ENCODE measurements around the gene BHLHE23. TPM values are rescaled to one million over a fixed set of nuclear protein-coding genes. Genes with fewer than 3 reads are reported as not detected.

BHLHE23 gene
- total RNA-seq, 1 experiment from 2014 or later, result not detected

DNA sequence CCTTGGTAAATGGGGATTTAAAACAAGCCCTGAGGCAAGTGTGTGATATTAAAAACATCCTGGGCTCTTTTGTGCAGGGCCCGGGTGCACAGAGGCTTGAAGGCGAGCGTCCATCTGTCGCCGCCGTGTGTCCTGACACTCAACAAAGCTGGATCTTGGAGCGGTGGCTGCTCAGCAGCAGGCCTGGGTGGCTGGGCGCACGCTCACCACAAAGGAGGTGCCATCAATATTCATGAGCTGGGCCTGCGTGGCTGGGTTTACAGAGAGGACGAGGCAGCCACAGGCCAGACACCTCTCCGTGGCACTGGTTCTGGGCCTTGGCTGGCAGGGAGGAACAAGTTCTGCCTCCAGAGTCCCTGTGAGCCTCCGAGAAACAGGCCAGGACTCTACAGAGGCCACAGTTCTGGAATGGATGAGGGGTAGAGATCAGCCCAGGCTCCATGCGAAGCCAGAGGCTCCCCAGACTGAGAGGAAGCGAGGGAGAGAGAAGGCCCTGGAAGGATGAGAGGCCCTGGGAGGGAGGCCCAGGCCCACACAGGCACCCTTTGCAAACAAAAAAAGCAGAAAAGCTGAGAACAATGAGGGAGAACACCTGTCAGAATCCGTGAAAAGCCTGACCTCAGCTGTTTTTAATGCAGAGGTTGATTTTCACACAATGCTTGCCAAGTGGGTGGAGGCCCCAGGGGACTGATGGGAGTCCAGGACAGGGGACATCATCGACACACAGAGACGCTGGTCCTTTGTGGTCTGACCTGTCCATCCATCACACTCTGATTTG, 21.9 kb downstream of the BHLHE23 start:
- no peak for TF ChIP-seq ZFX (IDR thresholded peaks at IDR 0.05)
- TF ChIP-seq EGR1 (IDR thresholded peaks at IDR 0.05; ENCODE audit: low read depth), result no peak
- TF ChIP-seq ELF1 (IDR thresholded peaks at IDR 0.05; ENCODE audit: borderline replicate concordance, low read depth), result no peak
- no peak for TF ChIP-seq SIN3A (IDR thresholded peaks at IDR 0.05; ENCODE audit: low read depth)
- TF ChIP-seq SRF (IDR thresholded peaks at IDR 0.05; ENCODE audit: low read depth), result no peak
- TF ChIP-seq, protein P1, sequence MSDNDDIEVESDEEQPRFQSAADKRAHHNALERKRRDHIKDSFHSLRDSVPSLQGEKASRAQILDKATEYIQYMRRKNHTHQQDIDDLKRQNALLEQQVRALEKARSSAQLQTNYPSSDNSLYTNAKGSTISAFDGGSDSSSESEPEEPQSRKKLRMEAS (IDR thresholded peaks at IDR 0.05), result no peak
- no peak for TF ChIP-seq CEBPB (IDR thresholded peaks at IDR 0.05; ENCODE audit: low read depth)
- TF ChIP-seq POLR2AphosphoS5 (IDR thresholded peaks at IDR 0.05; ENCODE audit: low read depth, low read length), result no peak
- TF ChIP-seq EZH2phosphoT487 (IDR thresholded peaks at IDR 0.05; ENCODE audit: borderline replicate concordance), result no peak
- no peak for TF ChIP-seq POLR2A (IDR thresholded peaks at IDR 0.05; ENCODE audit: borderline replicate concordance, extremely low read depth, insufficient read depth, insufficient read length)
- TF ChIP-seq JUND (IDR thresholded peaks at IDR 0.05), result no peak
- no peak for TF ChIP-seq CBX3 (IDR thresholded peaks at IDR 0.05; ENCODE audit: low read depth)
- TF ChIP-seq, protein P2, sequence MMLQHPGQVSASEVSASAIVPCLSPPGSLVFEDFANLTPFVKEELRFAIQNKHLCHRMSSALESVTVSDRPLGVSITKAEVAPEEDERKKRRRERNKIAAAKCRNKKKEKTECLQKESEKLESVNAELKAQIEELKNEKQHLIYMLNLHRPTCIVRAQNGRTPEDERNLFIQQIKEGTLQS (IDR thresholded peaks at IDR 0.05), result no peak
- TF ChIP-seq SP1 (IDR thresholded peaks at IDR 0.05; ENCODE audit: low read depth), result no peak
- no peak for TF ChIP-seq YY1 (IDR thresholded peaks at IDR 0.05; ENCODE audit: extremely low read depth, insufficient replicate concordance, low read depth, low read length)
- TF ChIP-seq RAD21 (IDR thresholded peaks at IDR 0.05; ENCODE audit: low read depth), result no peak
- TF ChIP-seq, protein P3, sequence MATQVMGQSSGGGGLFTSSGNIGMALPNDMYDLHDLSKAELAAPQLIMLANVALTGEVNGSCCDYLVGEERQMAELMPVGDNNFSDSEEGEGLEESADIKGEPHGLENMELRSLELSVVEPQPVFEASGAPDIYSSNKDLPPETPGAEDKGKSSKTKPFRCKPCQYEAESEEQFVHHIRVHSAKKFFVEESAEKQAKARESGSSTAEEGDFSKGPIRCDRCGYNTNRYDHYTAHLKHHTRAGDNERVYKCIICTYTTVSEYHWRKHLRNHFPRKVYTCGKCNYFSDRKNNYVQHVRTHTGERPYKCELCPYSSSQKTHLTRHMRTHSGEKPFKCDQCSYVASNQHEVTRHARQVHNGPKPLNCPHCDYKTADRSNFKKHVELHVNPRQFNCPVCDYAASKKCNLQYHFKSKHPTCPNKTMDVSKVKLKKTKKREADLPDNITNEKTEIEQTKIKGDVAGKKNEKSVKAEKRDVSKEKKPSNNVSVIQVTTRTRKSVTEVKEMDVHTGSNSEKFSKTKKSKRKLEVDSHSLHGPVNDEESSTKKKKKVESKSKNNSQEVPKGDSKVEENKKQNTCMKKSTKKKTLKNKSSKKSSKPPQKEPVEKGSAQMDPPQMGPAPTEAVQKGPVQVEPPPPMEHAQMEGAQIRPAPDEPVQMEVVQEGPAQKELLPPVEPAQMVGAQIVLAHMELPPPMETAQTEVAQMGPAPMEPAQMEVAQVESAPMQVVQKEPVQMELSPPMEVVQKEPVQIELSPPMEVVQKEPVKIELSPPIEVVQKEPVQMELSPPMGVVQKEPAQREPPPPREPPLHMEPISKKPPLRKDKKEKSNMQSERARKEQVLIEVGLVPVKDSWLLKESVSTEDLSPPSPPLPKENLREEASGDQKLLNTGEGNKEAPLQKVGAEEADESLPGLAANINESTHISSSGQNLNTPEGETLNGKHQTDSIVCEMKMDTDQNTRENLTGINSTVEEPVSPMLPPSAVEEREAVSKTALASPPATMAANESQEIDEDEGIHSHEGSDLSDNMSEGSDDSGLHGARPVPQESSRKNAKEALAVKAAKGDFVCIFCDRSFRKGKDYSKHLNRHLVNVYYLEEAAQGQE (IDR thresholded peaks at IDR 0.05; ENCODE audit: low read depth), result no peak
- ChIA-PET RAD21 (ENCODE audit: low non-redundant PET in 1 of 2, low total read pairs in 2 of 2, uncharacterized antibody in 2 of 2, unreplicated experiment in 2 of 2) (no interaction called here), POLR2A (no interaction called here), CTCF (interaction anchor here (1.9 kb wide), 1 partner anchor 13 kb away, joined by 6 read pairs; no protein-coding TSS in a partner anchor)
- no TSS peak for BruUV-seq (replicated peaks)
- Histone ChIP-seq H2AFZ (ENCODE audit: low read depth, low read length, poor library complexity, severe bottlenecking) (no peak overlapping the region), H3K79me2 (ENCODE audit: insufficient read depth, low read length) (no peaks in the 10 kb centered on the region), H3K27ac (ENCODE audit: low read depth, low read length) (no peak overlapping the region), H3K9me2 (ENCODE audit: insufficient read depth) (no peaks in the 10 kb centered on the region), H3K36me3 (ENCODE audit: control insufficient read depth in 1 of 2, insufficient read depth in 2 of 2, low read length in 2 of 2) (no peaks in the 10 kb centered on the region), H3K4me1 (ENCODE audit: control insufficient read depth in 1 of 2, insufficient read depth in 2 of 2, low read length in 2 of 2) (no peaks in the 10 kb centered on the region), H3K4me2 (ENCODE audit: low read length) (no peak overlapping the region), H4K20me1 (ENCODE audit: insufficient read depth) (no peaks in the 10 kb centered on the region), H3K4me3 (replicated peaks in 1 of 2; ENCODE audit: low read depth in 1 of 2, low read length in 2 of 2) (no peak overlapping the region), H3K9me3 (ENCODE audit: control insufficient read depth in 1 of 2, insufficient read depth in 1 of 2, low read depth in 1 of 2, low read length in 2 of 2) (no peaks in the 10 kb centered on the region), H3K9ac (ENCODE audit: low read length) (no peak overlapping the region), H3K27me3 (ENCODE audit: insufficient read depth, low read length) (no peaks in the 10 kb centered on the region)
- DNase-seq (ENCODE audit: low read depth, low spot score) (no peak), ATAC-seq (no peak; the same call in 1 of the 2 replicates)
- intact Hi-C loops (cut with micrococcal nuclease), result no loop called here

All from HCT116 (cell line).